Endothelial cell of umbilical vein (primary cell): ENCODE measurements around the gene COL4A2. TPM values are rescaled to one million over a fixed set of nuclear protein-coding genes. Genes with fewer than 3 reads are reported as not detected.

Source experiments
- BruUV-seq: library from RNA; stranded (reverse); fragments of 400-500 nt; replicated peaks from 2 replicates; lab custom pipeline; 2021; lab: Mats Ljungman, UMichigan
- CTCF ChIA-PET: fragments of 300-600, 350-600 bp; sonication (Branson Sonifier 250); formaldehyde crosslinking; loops from one replicate; lab custom pipeline; 2021; ENCODE audit warnings: antibody characterized with exemption, inconsistent platforms; lab: Charles Lee
- POLR2A ChIA-PET: fragments of 300-600, 350-600 bp; sonication (Branson Sonifier 250); formaldehyde crosslinking; loops from one replicate; lab custom pipeline; 2021; ENCODE audit warnings: antibody characterized with exemption, inconsistent platforms; lab: Charles Lee
- DNase-seq: peaks from one replicate; pipeline ENCODE4 v3.0.0-alpha.2; 2011; ENCODE audit warnings: low read depth, low spot score
- FAIRE-seq: peaks from 2 replicates; lab custom pipeline; 2011; peaks lifted over from hg19 to GRCh38; lab: Jason Lieb, UNC
- H2AFZ ChIP-seq: 2 replicates; pipeline ENCODE4 v1.6.0; 2012; ENCODE audit warnings: low read depth, low read length, control low read depth, inconsistent platforms
- H3K27ac ChIP-seq: 2 replicates; pipeline ENCODE4 v1.5.1; 2011; ENCODE audit warnings: low read depth, mild to moderate bottlenecking, control low read depth, low read length, moderate library complexity; ENCODE audit not compliant: insufficient read depth
- H3K27me3 ChIP-seq, 2 experiments: 2 replicates each; pipeline versions ENCODE4 v1.6.0 to v1.6.1; 2011; ENCODE audit warnings: low read length in 2 of 2, mixed read lengths in 1 of 2; ENCODE audit not compliant: control insufficient read depth in 2 of 2, insufficient read depth in 2 of 2
- H3K36me3 ChIP-seq, 2 experiments: 2 replicates in 1 of 2; 3 replicates in 1 of 2; pipeline ENCODE4 v1.5.1; 2011; ENCODE audit warnings: low read length in 2 of 2, mild to moderate bottlenecking in 1 of 2, moderate library complexity in 1 of 2; ENCODE audit not compliant: control insufficient read depth in 2 of 2, insufficient read depth in 2 of 2; ENCODE audit errors: extremely low read depth in 1 of 2
- H3K4me1 ChIP-seq: 3 replicates; pipeline ENCODE4 v1.5.1; 2011; ENCODE audit warnings: mild to moderate bottlenecking, low read length; ENCODE audit not compliant: control insufficient read depth, insufficient read depth; ENCODE audit errors: extremely low read depth
- H3K4me2 ChIP-seq: 2 replicates; pipeline ENCODE4 v1.6.1; 2011; ENCODE audit warnings: low read length, control low read depth, mixed read lengths; ENCODE audit not compliant: insufficient read depth
- H3K4me3 ChIP-seq, 3 experiments: fragments of 200-600 bp in 1 of 3; sonication (generic), shearing (Covaris generic) in 1 of 3; replicated peaks in 1 of 3; 2 replicates each; pipeline ENCODE4 v1.5.1; 2011 to 2016; ENCODE audit warnings: control low read depth in 3 of 3, low read length in 3 of 3, mild to moderate bottlenecking in 2 of 3, inconsistent platforms in 1 of 3, low read depth in 1 of 3, moderate library complexity in 1 of 3; ENCODE audit not compliant: insufficient read depth in 1 of 3
- H3K79me2 ChIP-seq: 2 replicates; pipeline ENCODE4 v1.6.0; 2012; ENCODE audit warnings: low read length, inconsistent platforms; ENCODE audit not compliant: control insufficient read depth, insufficient read depth
- H3K9ac ChIP-seq: replicated peaks from 2 replicates; pipeline ENCODE3; 2011; ENCODE audit warnings: low read length, control low read depth; ENCODE audit not compliant: insufficient read depth; ENCODE audit errors: extremely low read depth
- H3K9me1 ChIP-seq: replicated peaks from 3 replicates; pipeline ENCODE4 v1.6.0; 2011; ENCODE audit warnings: mild to moderate bottlenecking, low read length; ENCODE audit not compliant: control insufficient read depth, insufficient read depth; ENCODE audit errors: extremely low read depth
- H3K9me3 ChIP-seq: replicated peaks from 2 replicates; pipeline ENCODE4 v1.5.1; 2012; ENCODE audit warnings: low read length, inconsistent platforms; ENCODE audit not compliant: control insufficient read depth, insufficient read depth
- H4K20me1 ChIP-seq: replicated peaks from 2 replicates; pipeline ENCODE3; 2011; ENCODE audit warnings: mild to moderate bottlenecking, low read length; ENCODE audit not compliant: control insufficient read depth, insufficient read depth; ENCODE audit errors: extremely low read depth
- EZH2 ChIP-seq: IDR thresholded peaks from 2 replicates; pipeline ENCODE4 v1.6.1; 2012; ENCODE audit warnings: borderline replicate concordance, low read depth, mild to moderate bottlenecking, moderate library complexity, low read length, inconsistent platforms; ENCODE audit not compliant: severe bottlenecking
- FOS ChIP-seq: IDR thresholded peaks from 2 replicates; pipeline ENCODE4 v1.6.1; 2011; ENCODE audit warnings: mild to moderate bottlenecking, low read length, moderate library complexity, borderline replicate concordance; ENCODE audit not compliant: insufficient read depth
- GATA2 ChIP-seq: IDR thresholded peaks from 2 replicates; pipeline ENCODE4 v1.7.0; 2011; ENCODE audit warnings: low read depth, mild to moderate bottlenecking, moderate library complexity, mixed read lengths, low read length; ENCODE audit not compliant: insufficient read length, insufficient read depth
- JUN ChIP-seq: IDR thresholded peaks from 2 replicates; pipeline ENCODE4 v1.6.1; 2011; ENCODE audit warnings: borderline replicate concordance, low read depth; ENCODE audit not compliant: insufficient read length, insufficient read depth
- MYC ChIP-seq: IDR thresholded peaks from one replicate; pipeline ENCODE4 v1.6.1; 2011; ENCODE audit warnings: mild to moderate bottlenecking, low read depth, low read length
- POLR2A ChIP-seq: IDR thresholded peaks from 2 replicates; pipeline ENCODE4 v1.6.1; 2012; ENCODE audit warnings: low read depth, mild to moderate bottlenecking, control low read depth, low read length
- POLR2AphosphoS5 ChIP-seq: IDR thresholded peaks from 2 replicates; pipeline ENCODE4 v1.6.1; 2012; ENCODE audit warnings: low read depth, mild to moderate bottlenecking, control low read depth, low read length, moderate library complexity; ENCODE audit not compliant: insufficient read depth
- dilution Hi-C: fragments of 300-500 bp; cut with MboI; formaldehyde crosslinking; loops from one replicate; pipeline ENCODE4 v1.15.0; 2019; ENCODE audit warnings: low sequenced_read_pairs; ENCODE audit not compliant: extremely low pct_ligation_motif_present
- intact Hi-C: fragments of 100-400 bp; cut with micrococcal nuclease; formaldehyde crosslinking; loops from one replicate; pipeline ENCODE4 v1.10.0; 2022
- polyA plus RNA-seq, 4 experiments: library from polyadenylated mRNA; depleted of rRNA in 3 of 4; stranded (reverse) in 3 of 4; unstranded in 1 of 4; fragments of >200 nt; gene quantifications; 2 replicates each; pipeline versions ENCODE4 v1.2.1 to v1.2.3, GENCODE V29; 2011 to 2012; ENCODE audit warnings: missing spikeins in 1 of 4
- total RNA-seq: library from RNA; stranded (reverse); gene quantifications from 2 replicates; pipeline ENCODE4 v1.2.3, GENCODE V29; 2021
- TF ChIP-seq, protein P1 (sequence below), 2 donors: IDR thresholded peaks; 1 replicate in 1 of 2; 2 replicates in 1 of 2; pipeline ENCODE4 v1.5.1; 2011; ENCODE audit warnings: low read length in 2 of 2, mild to moderate bottlenecking in 2 of 2, moderate library complexity in 2 of 2, control low read depth in 1 of 2, inconsistent platforms in 1 of 2, low read depth in 1 of 2; ENCODE audit not compliant: insufficient read depth in 1 of 2; ENCODE audit errors: extremely low read depth in 1 of 2
- TF ChIP-seq, protein P2 (sequence below): IDR thresholded peaks from 2 replicates; pipeline ENCODE4 v1.6.1; 2011; ENCODE audit not compliant: insufficient read depth, insufficient read length

COL4A2 gene
- total and polyA plus RNA-seq, 2 donors (not counting 3 experiments of a cell fraction or from before 2014, with no cell fraction given): 792 to 940 TPM

DNA sequence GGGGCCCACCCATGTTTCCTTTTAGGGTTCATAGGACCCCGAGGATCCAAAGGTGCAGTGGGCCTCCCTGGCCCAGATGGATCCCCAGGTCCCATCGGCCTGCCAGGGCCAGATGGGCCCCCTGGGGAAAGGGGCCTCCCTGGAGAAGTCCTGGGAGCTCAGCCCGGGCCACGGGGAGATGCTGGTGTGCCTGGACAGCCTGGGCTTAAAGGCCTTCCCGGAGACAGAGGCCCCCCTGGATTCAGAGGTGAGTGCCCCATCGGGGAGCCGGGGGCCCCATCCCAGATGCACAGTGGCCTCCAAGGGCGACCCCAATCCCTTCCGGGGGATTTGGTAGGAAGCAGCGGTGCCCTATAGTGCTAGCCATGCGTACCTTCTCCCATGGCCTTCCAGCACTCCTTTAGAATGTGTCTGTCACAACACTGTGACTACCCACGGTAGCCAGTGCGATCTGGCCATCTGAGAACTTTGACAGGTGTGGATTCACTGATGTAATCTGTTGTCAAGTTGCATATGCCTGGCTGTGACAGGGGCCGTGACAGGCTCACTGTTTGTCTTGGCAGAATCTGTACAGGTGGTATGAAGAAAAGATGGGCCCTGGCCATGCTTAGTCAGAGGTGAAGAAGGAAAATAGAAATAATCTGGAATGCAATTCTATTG is 165.9 kb downstream of the COL4A2 start:
- dilution Hi-C loops (no loop called here), intact Hi-C loops (no loop called here)
- no peak for FAIRE-seq
- TF ChIP-seq EZH2 (no peak), FOS (no peak), GATA2 (no peak), POLR2A (no peak), POLR2AphosphoS5 (no peak), JUN (no peak), MYC (no peak)
- TF ChIP-seq, protein P1, sequence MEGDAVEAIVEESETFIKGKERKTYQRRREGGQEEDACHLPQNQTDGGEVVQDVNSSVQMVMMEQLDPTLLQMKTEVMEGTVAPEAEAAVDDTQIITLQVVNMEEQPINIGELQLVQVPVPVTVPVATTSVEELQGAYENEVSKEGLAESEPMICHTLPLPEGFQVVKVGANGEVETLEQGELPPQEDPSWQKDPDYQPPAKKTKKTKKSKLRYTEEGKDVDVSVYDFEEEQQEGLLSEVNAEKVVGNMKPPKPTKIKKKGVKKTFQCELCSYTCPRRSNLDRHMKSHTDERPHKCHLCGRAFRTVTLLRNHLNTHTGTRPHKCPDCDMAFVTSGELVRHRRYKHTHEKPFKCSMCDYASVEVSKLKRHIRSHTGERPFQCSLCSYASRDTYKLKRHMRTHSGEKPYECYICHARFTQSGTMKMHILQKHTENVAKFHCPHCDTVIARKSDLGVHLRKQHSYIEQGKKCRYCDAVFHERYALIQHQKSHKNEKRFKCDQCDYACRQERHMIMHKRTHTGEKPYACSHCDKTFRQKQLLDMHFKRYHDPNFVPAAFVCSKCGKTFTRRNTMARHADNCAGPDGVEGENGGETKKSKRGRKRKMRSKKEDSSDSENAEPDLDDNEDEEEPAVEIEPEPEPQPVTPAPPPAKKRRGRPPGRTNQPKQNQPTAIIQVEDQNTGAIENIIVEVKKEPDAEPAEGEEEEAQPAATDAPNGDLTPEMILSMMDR (IDR thresholded peaks at IDR 0.05; ENCODE audit: extremely low read depth in 1 of 2, insufficient read depth in 1 of 2, low read depth in 1 of 2, low read length in 2 of 2): no peak
- TF ChIP-seq, protein P2, sequence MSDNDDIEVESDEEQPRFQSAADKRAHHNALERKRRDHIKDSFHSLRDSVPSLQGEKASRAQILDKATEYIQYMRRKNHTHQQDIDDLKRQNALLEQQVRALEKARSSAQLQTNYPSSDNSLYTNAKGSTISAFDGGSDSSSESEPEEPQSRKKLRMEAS: no peak
- Histone ChIP-seq H3K27me3 (no peaks in the 10 kb centered on the region), H3K9me3 (no peaks in the 10 kb centered on the region), H3K79me2 (no peaks in the 10 kb centered on the region), H3K36me3 (peaks cover 13 to 25% of the 10 kb centered on the region in 2 experiments), H3K4me1 (peaks cover 19% of the 10 kb centered on the region), H2AFZ (no peak overlapping the region), H4K20me1 (no peaks in the 10 kb centered on the region), H3K9ac (no peak overlapping the region), H3K4me3 (no peak overlapping the region), H3K9me1 (no peaks in the 10 kb centered on the region), H3K4me2 (no peak overlapping the region), H3K27ac (no peak overlapping the region)
- no TSS peak for BruUV-seq
- POLR2A ChIA-PET: no interaction called here
- CTCF ChIA-PET: no interaction called here
- DNase-seq: no peak
